ENCODE data around the gene DNMBP. TPM values are rescaled to one million over a fixed set of nuclear protein-coding genes. Genes with fewer than 3 reads are reported as not detected.

DNMBP gene
- 5.3 and 6.2 TPM in 2 replicates for total RNA-seq (2014; rRNA removed; shearing (Covaris generic))
- polyA plus RNA-seq (2015; cell fraction: cytosol; rRNA removed): 7.0 and 7.7 TPM in 2 replicates
- 5.9 and 10.0 TPM in 2 replicates for polyA plus RNA-seq (2015; cell fraction: nucleus; rRNA removed)

- peak; percentile 74 for DNase-seq (ENCODE audit: low read depth, low spot score)
- in situ Hi-C loops (cut with HindIII; ENCODE audit: low pct_unique_long_range_greater_than_20kb, low sequenced_read_pairs): no loop called here
These were observed at the start of gene DNMBP for GRCh38 chr10:100009793-100010676. TSS of gene DNMBP (minus strand) at chr10:100009947. CDS start at chr10:99972124, 37,823 bp downstream.

DNA sequence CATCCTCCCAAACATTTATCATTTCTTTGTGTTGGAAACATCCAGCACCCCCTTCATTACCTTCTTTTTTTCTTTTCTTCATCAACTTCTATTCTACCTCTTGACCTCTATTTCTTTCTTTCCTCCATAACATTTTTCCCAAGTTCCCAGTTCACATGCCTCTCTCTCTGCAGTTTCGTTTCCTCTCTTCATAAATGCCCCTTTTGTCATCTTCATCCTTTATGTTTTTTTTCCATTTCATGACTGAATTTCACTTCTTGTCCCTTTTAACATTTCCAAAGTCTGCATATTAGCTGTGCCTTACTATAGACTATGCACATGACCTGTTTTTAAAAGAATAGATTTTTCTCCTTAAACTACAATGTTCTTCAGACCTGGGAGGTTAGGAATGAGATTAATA, 48.2 kb upstream of the DNMBP start:
- DNase-seq (ENCODE audit: low read depth, low spot score): peak; percentile 73
- in situ Hi-C loops (cut with HindIII; ENCODE audit: low pct_unique_long_range_greater_than_20kb, low sequenced_read_pairs): no loop called here

GRCh38 chr10:100053686-100054460, 44.1 kb upstream of the DNMBP start:
- in situ Hi-C loops (cut with HindIII; ENCODE audit: low pct_unique_long_range_greater_than_20kb, low sequenced_read_pairs): no loop called here
- DNase-seq (ENCODE audit: low read depth, low spot score): no peak

DNA sequence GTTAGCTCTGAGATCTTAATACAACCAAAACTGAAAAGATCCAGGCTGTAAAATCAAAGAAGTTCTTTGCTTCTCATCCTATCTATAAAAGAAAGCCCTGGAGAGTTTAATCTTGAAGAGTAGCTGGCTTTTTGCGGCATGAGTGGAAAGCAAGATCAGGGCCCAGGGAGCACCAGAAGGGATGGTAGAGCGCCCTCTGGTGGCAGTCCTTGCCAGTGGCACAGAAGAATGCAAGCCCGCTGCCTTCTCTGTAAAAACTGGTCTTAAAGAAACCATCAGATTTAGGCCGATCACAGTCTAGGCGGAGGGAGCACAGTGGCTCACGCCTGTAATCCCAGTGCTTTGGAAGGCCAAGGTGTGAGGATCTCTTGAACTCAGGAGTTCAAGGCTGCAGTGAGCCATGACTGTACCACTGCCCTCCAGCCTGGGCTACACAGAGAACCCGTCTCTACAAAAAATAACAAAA, 36.3 kb upstream of the DNMBP start:
- DNase-seq (ENCODE audit: low read depth, low spot score): peak; percentile 78
- in situ Hi-C loops (cut with HindIII; ENCODE audit: low pct_unique_long_range_greater_than_20kb, low sequenced_read_pairs): no loop called here

DNA sequence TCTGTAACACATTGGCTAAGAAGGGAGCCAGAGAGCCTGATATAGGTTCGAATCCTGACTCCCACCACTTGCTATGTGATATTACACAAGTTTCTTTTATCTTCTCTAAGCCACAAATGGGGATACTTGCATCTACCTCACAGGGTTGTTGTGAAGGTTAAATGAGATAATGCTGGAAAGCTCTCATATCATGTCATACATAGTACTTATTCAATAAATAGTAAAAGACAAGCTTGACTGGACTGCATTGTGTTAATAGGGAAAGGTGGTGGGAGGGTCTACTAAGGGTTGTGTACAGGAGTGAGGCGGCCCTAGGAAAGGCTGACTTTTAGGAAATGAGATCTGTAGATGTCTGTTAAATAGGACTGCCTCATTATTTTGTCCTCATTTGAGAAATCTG, 35.8 kb upstream of the DNMBP start:
- no peak for DNase-seq (ENCODE audit: low read depth, low spot score)
- in situ Hi-C loops (cut with HindIII; ENCODE audit: low pct_unique_long_range_greater_than_20kb, low sequenced_read_pairs): no loop called here

- in situ Hi-C loops (cut with HindIII; ENCODE audit: low pct_unique_long_range_greater_than_20kb, low sequenced_read_pairs): no loop called here
- no peak for DNase-seq (ENCODE audit: low read depth, low spot score)
These were observed 34.0 kb upstream of the DNMBP start for GRCh38 chr10:100043796-100044195.

DNA sequence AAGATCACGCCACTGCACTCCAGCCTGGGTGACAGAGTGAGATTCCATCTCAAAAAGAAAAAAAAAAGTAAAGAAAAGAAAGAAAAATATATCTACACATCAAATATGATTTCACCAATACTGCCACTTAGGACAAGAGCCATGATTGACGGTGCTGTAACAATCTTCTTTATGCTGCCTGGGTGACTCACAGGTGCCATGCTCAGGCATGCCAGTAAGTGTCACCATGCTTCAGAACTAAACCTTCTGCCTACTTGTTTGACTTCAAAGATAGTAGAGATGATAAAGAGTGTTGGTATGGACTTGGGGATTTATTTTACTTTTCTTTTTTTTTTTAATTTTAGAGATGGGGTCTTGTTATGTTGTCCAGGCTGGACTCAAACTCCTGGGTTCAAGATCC, 33.6 kb upstream of the DNMBP start:
- DNase-seq (ENCODE audit: low read depth, low spot score): no peak
- in situ Hi-C loops (cut with HindIII; ENCODE audit: low pct_unique_long_range_greater_than_20kb, low sequenced_read_pairs): no loop called here

GRCh38 chr10:100041306-100042002, 31.7 kb upstream of the DNMBP start:
- DNase-seq (ENCODE audit: low read depth, low spot score): no peak
- in situ Hi-C loops (cut with HindIII; ENCODE audit: low pct_unique_long_range_greater_than_20kb, low sequenced_read_pairs): no loop called here

DNA sequence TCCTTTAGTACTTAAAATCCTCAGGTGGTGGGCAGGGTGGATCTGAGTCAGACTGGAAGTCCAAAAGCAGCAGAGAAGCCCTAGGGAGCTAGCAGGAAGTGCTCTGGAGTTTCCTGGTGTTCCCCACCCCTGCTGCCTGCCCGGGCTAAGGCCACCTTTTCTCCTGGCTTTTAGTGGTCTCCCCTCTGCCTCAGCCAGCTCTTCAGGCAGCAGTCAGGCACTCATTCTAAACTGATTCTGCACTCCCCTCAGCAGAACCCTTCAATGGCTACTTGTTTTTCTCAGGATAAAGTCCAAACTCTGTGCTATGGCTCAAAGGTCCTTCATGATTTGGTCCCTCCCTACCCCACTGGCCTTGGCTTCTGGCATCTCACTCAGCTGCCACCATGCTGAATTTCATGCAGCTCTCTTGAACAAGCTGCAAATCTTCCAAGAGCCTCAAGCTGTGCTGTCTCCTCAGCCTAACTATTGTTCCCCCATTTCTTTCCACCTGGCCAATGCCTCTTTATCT, 28.9 kb upstream of the DNMBP start:
- in situ Hi-C loops (cut with HindIII; ENCODE audit: low pct_unique_long_range_greater_than_20kb, low sequenced_read_pairs): no loop called here
- DNase-seq (ENCODE audit: low read depth, low spot score): no peak

- no peak for DNase-seq (ENCODE audit: low read depth, low spot score)
- in situ Hi-C loops (cut with HindIII; ENCODE audit: low pct_unique_long_range_greater_than_20kb, low sequenced_read_pairs): no loop called here
These were observed 28.1 kb upstream of the DNMBP start for GRCh38 chr10:100037758-100038315.

DNA sequence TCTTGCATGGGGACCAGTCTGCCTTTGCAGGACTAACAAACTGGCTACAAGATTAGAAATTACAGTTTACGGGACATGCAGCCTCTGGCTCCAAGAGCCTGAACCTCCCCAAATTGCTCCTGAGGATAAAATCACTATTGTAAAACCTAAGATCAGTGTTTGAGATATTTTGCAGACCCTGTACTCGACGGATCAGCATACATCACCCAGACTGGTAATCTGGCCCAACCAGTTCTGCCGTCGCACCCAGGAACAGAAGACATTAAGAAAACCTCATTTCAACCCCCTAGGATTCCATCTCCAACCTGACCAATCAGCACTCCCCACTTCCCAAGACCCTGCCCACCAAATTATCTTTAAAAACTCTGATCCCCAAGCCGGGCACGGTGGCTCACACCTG, 27.1 kb upstream of the DNMBP start:
- in situ Hi-C loops (cut with HindIII; ENCODE audit: low pct_unique_long_range_greater_than_20kb, low sequenced_read_pairs): no loop called here
- no peak for DNase-seq (ENCODE audit: low read depth, low spot score)

DNA sequence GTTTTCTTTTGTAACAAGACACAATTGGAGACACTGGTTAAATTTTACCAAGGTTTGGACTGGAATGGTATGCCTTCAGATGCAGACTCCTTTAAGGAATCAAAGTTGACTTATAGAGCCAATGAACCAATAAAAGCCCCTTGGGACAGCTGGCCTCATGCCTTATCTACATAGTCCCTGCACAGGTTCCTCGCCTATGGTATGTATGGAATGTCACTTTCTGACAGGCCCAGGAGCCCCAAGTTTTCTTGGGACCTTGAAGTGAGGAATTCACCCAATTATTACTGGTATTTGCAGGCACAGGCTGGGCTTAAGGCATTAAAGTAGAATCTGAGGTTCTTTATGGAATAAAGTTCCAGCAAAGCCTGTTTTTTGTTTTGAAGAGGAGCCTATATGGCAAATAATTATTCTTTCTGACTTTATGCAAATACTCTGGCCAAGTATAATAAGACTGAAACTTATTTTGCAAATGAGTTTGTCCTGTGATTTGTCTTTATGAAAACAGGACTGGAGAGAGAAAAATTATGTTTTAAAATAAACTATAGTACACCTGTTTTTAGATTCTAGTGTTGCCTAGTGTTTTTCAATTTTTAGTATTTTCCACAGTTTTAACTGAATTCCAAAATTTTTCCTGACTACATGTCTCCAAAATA, 24.1 kb upstream of the DNMBP start:
- in situ Hi-C loops (cut with HindIII; ENCODE audit: low pct_unique_long_range_greater_than_20kb, low sequenced_read_pairs): no loop called here
- no peak for DNase-seq (ENCODE audit: low read depth, low spot score)

- in situ Hi-C loops (cut with HindIII; ENCODE audit: low pct_unique_long_range_greater_than_20kb, low sequenced_read_pairs): no loop called here
These were observed 17.7 kb upstream of the DNMBP start for GRCh38 chr10:100027416-100027815.

GRCh38 chr10:100025576-100025975, 15.8 kb upstream of the DNMBP start:
- DNase-seq (ENCODE audit: low read depth, low spot score): no peak
- in situ Hi-C loops (cut with HindIII; ENCODE audit: low pct_unique_long_range_greater_than_20kb, low sequenced_read_pairs): no loop called here

More at GRCh38 chr10:100027416-100027815, 17.7 kb upstream of the DNMBP start:
- DNase-seq (ENCODE audit: low read depth, low spot score): no peak

GRCh38 chr10:100024748-100025147, 15.0 kb upstream of the DNMBP start:
- no peak for DNase-seq (ENCODE audit: low read depth, low spot score)
- in situ Hi-C loops (cut with HindIII; ENCODE audit: low pct_unique_long_range_greater_than_20kb, low sequenced_read_pairs): no loop called here

DNA sequence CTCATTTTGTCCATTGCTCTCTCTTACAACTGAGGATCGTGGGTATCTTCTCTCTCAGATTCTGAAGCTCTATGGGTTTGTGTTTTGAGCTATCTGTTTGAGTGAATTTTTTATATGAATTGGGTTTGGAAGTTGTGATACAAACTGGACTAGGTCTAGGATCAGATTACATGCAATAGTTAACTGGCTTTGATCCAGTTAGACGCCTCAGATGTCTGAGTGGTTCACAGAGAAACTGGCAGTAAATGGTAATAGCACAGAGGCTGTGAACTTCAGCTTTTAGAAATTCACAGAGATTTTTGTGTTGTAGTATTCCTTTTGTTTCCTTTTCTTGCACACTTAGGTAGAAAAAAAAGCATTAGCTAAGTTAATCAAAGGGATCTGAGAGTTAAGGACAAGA, 12.7 kb upstream of the DNMBP start:
- no peak for DNase-seq (ENCODE audit: low read depth, low spot score)
- in situ Hi-C loops (cut with HindIII; ENCODE audit: low pct_unique_long_range_greater_than_20kb, low sequenced_read_pairs): no loop called here

DNA sequence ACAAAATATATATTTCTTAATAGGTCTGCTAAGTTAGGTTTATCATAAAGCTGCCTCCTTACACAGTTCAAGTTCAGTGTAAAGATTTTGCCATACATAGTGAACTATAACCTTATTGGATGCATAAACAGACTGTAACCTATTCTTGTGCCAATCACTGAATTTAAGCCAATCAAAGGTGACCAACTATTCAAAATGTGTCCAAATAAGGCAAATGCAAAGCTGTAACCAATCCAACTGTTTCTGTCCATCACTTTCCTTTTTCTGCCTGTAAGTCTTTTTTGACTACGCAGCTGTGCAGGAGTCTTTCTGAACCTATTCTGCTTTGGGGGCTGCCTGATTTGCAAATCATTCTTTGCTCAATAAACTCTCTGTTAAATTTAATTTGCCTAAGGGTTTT, 11.6 kb upstream of the DNMBP start:
- in situ Hi-C loops (cut with HindIII; ENCODE audit: low pct_unique_long_range_greater_than_20kb, low sequenced_read_pairs): no loop called here
- DNase-seq (ENCODE audit: low read depth, low spot score): peak; percentile 5

All from SK-MEL-5 (cell line).